Prostate gland (tissue), 2 donors: ENCODE data around the gene PKNOX2. TPM values are rescaled to one million over a fixed set of nuclear protein-coding genes. Genes with fewer than 3 reads are reported as not detected.

ENCODE experiments used
- DNase-seq: peaks from one replicate; pipeline ENCODE4 v3.0.0-alpha.2; 2019; ENCODE audit warnings: low spot score
- H3K27ac ChIP-seq, 2 donors: fragments of 200-600 bp; sonication (generic); 2 replicates each; pipeline ENCODE4 v1.5.1; 2017 to 2019
- H3K27me3 ChIP-seq: fragments of 200-600 bp; sonication (generic); replicated peaks from 2 replicates; pipeline ENCODE4 v1.5.1; 2019; ENCODE audit not compliant: insufficient read depth
- H3K36me3 ChIP-seq, 2 donors: fragments of 200-600 bp; sonication (generic); 1 replicate in 1 of 2; 2 replicates in 1 of 2; pipeline versions ENCODE4 v1.5.1 to v1.8.1; 2017 to 2019
- H3K4me1 ChIP-seq: fragments of 200-600 bp; sonication (generic); replicated peaks from 2 replicates; pipeline ENCODE4 v1.5.1; 2019
- H3K4me3 ChIP-seq, 2 donors: fragments of 200-600 bp; sonication (generic); 2 replicates each; pipeline ENCODE4 v1.5.1; 2017 to 2019
- H3K9me3 ChIP-seq: fragments of 200-600 bp; sonication (generic); 2 replicates; pipeline ENCODE4 v1.5.1; 2017
- CTCF ChIP-seq, 4 experiments: fragments of 200-600 bp in 2 of 4; fragments of 450-650 bp in 2 of 4; sonication (generic) in 2 of 4; IDR thresholded peaks; 1 replicate in 3 of 4; 2 replicates in 1 of 4; pipeline ENCODE4 v1.5.1; 2016 to 2019; ENCODE audit warnings: antibody characterized with exemption in 4 of 4, mild to moderate bottlenecking in 2 of 4, moderate library complexity in 2 of 4
- POLR2A ChIP-seq: fragments of 450-650 bp; IDR thresholded peaks from one replicate; pipeline ENCODE4 v1.6.1; 2016; ENCODE audit warnings: antibody characterized with exemption, mild to moderate bottlenecking
- POLR2AphosphoS5 ChIP-seq: sonication (generic); formaldehyde crosslinking; IDR thresholded peaks from one replicate; pipeline ENCODE4 v1.6.1; 2017; ENCODE audit warnings: antibody characterized with exemption
- WGBS: methylation state at CpG from one replicate; pipeline ENCODE4 v1.1.5; 2018; 5-methylcytosine and 5-hydroxymethylcytosine counted together
- intact Hi-C: fragments of 100-400 bp; cut with DNase I; formaldehyde crosslinking; loops from one replicate; pipeline ENCODE4 v1.14.2; 2022
- total RNA-seq, 2 donors: library from RNA; depleted of rRNA; stranded (reverse); fragments of >200 nt; gene quantifications; one replicate each; pipeline ENCODE4 v1.1.0, GENCODE V29; 2016

The PKNOX2 gene
- total RNA-seq, 2 donors from 2014 or later: 12.3 to 14.7 TPM

- H3K27me3 ChIP-seq: no peaks in the 10 kb centered on the region
- TF ChIP-seq CTCF (IDR thresholded peaks at IDR 0.05) (no peak), POLR2AphosphoS5 (no peak), POLR2A (no peak)
- intact Hi-C loops: no loop called here
- H3K36me3 ChIP-seq: no peaks in the 10 kb centered on the region
- 75% methylated on average over 9 of the region's 9 CpGs for WGBS
- no peak for DNase-seq
- no peak overlapping the region for H3K27ac ChIP-seq
- no peaks in the 10 kb centered on the region for H3K9me3 ChIP-seq
- no peaks in the 10 kb centered on the region for H3K4me1 ChIP-seq
- no peak overlapping the region for H3K4me3 ChIP-seq
Measured at GRCh38 chr11:125179346-125179745, 14.8 kb downstream of the PKNOX2 start.

GRCh38 chr11:125179895-125180294 lies 15.3 kb downstream of the PKNOX2 start:
- H3K27ac ChIP-seq: no peak overlapping the region
- H3K9me3 ChIP-seq: no peaks in the 10 kb centered on the region
- no peak overlapping the region for H3K4me3 ChIP-seq
- H3K4me1 ChIP-seq: no peaks in the 10 kb centered on the region
- DNase-seq: no peak
- TF ChIP-seq POLR2AphosphoS5 (no peak), POLR2A (no peak), CTCF (IDR thresholded peaks at IDR 0.05) (no peak)
- intact Hi-C loops: no loop called here
- no peaks in the 10 kb centered on the region for H3K27me3 ChIP-seq
- no peaks in the 10 kb centered on the region for H3K36me3 ChIP-seq
- 80% methylated on average over 11 of the region's 11 CpGs for WGBS

DNA sequence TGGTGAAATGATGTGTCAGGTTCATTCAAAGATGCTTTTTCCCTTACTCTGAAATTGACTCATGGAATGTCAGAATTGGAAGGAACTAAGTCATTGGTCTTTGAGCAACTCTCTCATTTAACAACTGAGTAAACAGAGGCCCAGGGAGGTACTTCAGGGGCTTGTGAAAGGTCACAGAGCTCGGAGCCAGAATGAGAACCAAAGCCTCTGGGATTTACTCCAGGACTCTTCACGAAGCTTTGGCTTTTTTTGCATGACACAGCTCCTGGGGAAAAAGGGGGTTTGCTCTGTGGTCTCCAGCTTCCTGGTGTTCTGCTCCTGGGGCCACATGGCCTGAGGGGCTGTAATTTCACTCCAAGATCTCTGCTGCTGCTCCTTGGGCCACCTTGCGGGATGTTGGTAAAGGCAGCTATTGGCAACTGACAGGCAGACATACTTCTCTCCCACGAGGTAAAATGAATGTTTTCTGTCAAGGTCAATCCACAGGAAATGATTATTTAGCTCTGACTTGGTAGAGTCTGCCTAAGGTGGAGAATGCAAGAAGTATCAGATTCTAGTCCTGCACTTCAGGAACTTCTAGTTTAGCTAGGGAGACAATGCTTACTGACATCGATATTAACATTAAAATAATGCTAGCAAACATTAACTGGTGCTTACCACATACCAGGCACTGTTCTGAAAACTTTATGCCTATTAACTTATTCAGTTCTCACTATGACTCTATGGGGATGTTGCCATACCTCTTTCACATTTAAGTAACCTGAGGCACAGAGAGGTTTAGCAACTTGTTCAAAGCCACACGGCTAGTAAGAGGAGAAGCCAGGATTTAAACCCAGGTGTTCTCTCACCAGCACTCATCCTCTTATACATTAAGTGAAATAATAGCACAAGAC lies 16.1 kb downstream of the PKNOX2 start:
- no peak for DNase-seq
- intact Hi-C loops: no loop called here
- Histone ChIP-seq H3K27ac (no peak overlapping the region), H3K36me3 (no peaks in the 10 kb centered on the region), H3K4me3 (no peak overlapping the region), H3K4me1 (no peaks in the 10 kb centered on the region), H3K27me3 (no peaks in the 10 kb centered on the region), H3K9me3 (no peaks in the 10 kb centered on the region)
- 54% methylated on average over 6 of the region's 6 CpGs for WGBS
- TF ChIP-seq CTCF (IDR thresholded peaks at IDR 0.05): no peak
- no peak for TF ChIP-seq POLR2A
- TF ChIP-seq POLR2AphosphoS5: no peak

DNA sequence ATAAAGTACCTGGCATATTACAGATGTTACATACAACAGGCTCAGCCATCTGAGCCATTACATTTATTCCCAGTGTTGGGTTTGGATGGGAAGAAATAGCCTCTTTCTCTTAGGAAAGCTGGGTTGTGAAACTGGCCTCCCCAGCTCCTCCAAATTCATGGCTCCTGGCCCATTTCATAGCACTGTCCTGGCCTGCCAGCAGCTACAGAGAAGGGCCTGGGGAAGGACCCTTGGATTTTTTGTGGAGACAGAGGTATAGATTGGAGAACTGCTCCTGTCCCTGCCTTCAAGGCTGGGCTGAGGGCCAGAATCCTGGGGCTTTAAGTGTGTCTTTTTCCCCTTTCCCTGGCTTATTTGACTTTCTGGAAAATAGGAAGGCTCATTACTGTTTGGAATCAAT lies 18.0 kb downstream of the PKNOX2 start:
- TF ChIP-seq POLR2AphosphoS5 (no peak), POLR2A (no peak), CTCF (IDR thresholded peaks at IDR 0.05) (no peak)
- Histone ChIP-seq H3K4me3 (no peak overlapping the region), H3K27me3 (no peaks in the 10 kb centered on the region), H3K27ac (no peak overlapping the region), H3K9me3 (no peaks in the 10 kb centered on the region), H3K4me1 (no peaks in the 10 kb centered on the region), H3K36me3 (no peaks in the 10 kb centered on the region)
- intact Hi-C loops: no loop called here
- DNase-seq: no peak

GRCh38 chr11:125183641-125184040 lies 19.1 kb downstream of the PKNOX2 start:
- no peak for TF ChIP-seq POLR2A
- TF ChIP-seq CTCF (IDR thresholded peaks at IDR 0.05): no peak
- no peak for TF ChIP-seq POLR2AphosphoS5
- H3K4me1 ChIP-seq: no peaks in the 10 kb centered on the region

More at GRCh38 chr11:125183641-125184040, 19.1 kb downstream of the PKNOX2 start:
- Histone ChIP-seq H3K27ac (no peak overlapping the region), H3K9me3 (no peaks in the 10 kb centered on the region), H3K27me3 (no peaks in the 10 kb centered on the region), H3K4me3 (no peak overlapping the region), H3K36me3 (no peaks in the 10 kb centered on the region)
- intact Hi-C loops: no loop called here
- no peak for DNase-seq
- 83% methylated on average over 1 of the region's 1 CpG for WGBS
